Activated CD8-positive, alpha-beta memory T cell treated with anti-CD3 and anti-CD28 coated beads, Interleukin-2, amount 50 U/mL, for 4 hours (primary cell): ENCODE results near the gene YTHDF1.

ENCODE experiments used
- DNase-seq: peaks from one replicate; pipeline ENCODE4 v3.0.0-alpha.2; 2020

Gene YTHDF1

GRCh38 chr20:63183422-63184146 lies 32.3 kb downstream of the YTHDF1 start:
- DNase-seq = peak; percentile 49

- no peak for DNase-seq
Measured at GRCh38 chr20:63182946-63183415, 33.0 kb downstream of the YTHDF1 start.

GRCh38 chr20:63182425-63182824 lies 33.5 kb downstream of the YTHDF1 start:
- DNase-seq = no peak

DNA sequence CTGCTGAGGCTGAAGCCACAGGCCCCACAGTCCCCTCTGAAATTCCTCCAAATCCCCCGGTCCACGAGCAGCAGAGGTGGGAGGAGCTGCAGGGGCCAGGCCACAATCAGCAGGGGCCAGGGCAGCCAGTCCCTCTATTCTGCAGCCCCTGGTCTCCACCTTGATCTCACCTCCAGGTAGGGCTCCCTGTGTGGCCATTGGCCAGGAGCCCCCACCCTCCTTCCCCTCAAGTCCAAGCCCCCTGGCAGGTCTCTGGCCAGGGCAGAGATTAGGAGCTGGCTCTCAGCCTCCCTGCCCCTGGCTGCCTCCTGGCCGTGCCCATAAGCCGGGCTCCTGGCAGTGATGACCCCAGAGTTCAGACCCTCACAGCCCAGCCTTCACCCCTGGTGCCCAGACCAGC lies 34.7 kb downstream of the YTHDF1 start:
- no peak for DNase-seq

DNA sequence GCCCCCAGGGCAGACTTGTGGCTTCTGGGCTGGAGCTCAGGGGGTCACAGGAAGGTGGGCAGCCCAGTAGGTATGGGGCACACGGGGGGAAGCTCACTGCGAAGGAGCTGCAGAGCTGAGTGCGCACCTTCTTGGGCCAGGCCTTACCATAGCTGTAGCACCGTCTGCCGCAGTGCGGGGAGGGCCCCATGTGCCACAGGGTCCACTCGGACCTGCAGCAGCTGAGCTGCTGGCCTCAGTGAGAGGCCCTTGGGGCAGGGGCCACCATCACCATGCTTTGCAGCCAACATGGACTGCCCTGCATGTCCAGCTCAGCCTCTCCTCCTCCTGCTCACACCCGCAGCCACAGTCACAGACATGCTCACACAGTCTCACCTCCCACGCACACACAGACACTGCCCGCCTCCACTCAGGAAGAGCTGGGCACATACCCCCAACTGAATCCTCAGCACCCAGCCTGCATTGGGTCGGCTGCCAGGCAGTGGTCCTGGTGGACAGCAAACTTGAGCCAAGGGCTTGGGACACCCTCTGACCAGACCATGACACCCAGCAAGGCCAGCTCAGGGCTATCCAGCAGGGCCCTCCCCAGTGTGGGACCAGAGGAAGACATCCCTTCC lies 35.3 kb downstream of the YTHDF1 start:
- no peak for DNase-seq

DNA sequence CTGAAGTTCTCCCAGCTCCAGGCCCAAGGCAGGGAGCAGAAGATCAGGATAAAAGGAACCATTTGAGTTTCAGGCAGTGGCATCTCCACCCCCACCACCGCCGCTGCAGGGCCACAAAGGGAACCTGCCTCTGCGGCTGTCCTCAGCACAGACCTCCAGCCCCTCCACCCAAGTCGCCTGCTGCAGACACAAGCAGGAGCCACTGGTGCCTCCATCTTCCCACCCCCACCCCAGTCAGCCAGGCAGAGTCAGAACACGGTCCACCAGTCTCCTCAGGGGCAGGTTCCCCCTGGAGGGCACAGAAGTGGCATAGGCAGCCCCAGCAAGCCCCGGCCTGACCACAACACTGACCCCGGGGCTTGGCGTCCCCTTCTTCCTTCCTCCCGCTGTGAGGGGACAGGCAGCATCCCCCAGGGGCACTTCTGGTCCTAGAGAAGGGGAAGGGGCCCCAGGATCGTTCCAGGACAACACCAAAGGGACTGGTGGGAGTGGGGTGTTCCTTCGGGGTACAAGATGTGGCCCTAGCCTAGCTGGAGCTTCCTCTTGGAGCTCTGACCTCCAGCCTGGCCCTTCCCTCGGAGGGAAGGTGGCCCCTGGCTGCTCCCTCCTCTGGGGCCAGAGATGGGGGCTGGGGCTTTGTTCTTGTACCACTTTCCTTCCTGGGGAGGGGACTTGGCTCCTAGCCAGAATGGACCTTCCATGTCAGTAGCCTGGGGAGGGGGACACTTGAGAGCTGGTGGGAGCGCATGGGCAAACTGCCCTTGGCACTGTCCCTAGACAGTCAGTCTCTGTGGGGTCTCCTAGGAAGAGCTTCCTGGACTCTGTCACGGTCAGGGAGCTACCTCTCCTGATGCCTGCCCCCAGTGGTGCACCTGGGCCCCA lies 36.0 kb downstream of the YTHDF1 start:
- DNase-seq = no peak

DNA sequence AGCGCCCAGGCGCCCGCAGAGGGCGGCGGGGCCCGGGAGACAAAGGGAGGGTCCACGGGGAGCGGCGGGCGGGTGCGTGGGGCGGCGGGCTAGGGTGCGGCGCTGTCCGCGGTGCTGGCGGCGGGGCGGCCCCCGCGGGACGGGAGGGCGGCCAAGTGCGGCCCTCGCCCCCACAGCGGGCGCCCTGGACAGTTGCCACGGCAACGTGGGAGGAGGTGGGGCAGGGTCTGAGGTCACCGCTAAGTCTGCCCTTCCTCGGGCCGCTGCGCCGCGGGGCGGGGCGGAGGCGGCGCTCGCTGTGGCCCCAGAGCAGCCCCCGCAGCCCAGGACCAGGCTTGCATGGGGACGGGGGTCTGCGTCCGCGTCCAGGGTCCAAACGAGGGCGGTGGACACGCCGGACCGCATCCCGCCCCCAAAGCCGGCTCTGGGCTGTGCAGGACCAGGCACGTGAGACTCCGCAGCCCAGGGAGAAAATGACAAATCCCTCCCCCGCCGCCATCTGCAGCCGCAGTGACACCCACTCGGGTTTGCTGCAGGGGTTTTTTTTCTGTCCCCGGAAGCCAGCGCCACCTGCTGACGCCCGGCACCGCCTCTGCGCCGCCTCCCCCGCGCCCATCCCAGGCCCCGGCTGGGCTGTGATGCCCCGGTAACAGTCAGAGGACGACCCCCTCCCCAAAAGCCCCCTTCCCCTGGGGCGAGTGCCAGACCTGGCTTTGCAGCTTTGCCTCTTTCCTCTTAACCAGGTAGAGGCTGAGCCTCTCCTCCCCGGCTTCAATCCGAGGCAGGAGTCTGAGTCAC lies 36.8 kb downstream of the YTHDF1 start:
- DNase-seq = peak; percentile 82

- no peak for DNase-seq
Measured at GRCh38 chr20:63178446-63178820, 37.5 kb downstream of the YTHDF1 start.

GRCh38 chr20:63177785-63178445 lies 38.0 kb downstream of the YTHDF1 start:
- DNase-seq = no peak

- no peak for DNase-seq
Measured at GRCh38 chr20:63177134-63177784, 38.7 kb downstream of the YTHDF1 start.

DNA sequence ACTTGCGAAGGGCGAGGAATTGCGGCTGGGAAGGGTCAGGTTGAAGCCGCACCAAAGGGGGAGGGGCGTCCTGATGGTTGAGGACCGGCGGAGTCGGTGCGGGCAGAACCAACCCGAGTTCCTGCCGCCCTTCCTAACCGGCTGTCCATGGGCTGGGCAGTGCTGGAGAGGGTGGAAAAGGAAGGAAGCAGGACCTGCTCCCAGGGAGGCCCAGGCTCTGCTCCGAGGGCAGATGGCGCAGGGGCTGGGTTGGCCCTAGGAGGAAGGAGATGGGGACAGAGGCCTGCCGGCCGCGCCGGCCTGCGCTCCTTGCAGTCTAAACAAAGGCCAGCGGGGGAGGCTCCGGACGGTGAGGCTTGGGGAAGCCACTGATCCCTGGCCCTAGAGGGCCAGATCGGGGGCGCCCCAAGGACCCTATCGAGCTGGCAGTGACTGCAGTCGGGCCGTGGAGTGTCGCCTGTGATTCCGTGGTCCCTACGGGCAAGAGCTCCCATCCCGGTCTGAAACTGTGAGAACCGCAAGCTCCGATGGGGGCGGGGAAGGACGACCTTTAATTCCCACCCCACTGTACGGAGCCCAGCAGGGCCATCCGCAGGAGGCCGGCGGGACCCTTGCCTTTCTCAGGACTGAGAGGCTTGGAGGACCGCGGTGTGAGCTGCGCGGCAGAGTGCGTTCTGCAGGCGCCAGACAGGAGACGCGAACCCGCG lies 39.4 kb downstream of the YTHDF1 start:
- DNase-seq = no peak

DNA sequence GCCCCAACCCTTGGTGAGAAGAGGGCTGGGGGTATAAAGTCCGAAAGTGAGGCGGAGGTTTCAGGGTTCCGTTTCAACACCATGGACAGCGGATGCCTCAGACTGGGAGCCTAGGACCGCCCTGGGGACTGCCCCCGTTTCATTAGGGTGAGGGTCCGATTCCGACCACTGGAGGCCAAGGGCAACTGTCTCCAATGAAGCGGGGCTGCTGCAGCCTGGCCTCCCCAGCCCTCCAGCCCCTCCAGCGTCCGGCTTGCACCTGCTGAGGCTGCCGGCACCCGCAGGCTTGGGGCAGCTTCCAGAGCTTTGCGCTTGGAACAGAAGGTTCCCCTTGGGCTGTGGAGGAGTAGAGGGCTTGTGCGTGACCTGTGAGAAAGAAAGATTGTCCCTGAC lies 39.9 kb downstream of the YTHDF1 start:
- DNase-seq = no peak

- DNase-seq = no peak
Measured at GRCh38 chr20:63175038-63175895, 40.7 kb downstream of the YTHDF1 start.

GRCh38 chr20:63174309-63175037 lies 41.5 kb downstream of the YTHDF1 start:
- DNase-seq = no peak

DNA sequence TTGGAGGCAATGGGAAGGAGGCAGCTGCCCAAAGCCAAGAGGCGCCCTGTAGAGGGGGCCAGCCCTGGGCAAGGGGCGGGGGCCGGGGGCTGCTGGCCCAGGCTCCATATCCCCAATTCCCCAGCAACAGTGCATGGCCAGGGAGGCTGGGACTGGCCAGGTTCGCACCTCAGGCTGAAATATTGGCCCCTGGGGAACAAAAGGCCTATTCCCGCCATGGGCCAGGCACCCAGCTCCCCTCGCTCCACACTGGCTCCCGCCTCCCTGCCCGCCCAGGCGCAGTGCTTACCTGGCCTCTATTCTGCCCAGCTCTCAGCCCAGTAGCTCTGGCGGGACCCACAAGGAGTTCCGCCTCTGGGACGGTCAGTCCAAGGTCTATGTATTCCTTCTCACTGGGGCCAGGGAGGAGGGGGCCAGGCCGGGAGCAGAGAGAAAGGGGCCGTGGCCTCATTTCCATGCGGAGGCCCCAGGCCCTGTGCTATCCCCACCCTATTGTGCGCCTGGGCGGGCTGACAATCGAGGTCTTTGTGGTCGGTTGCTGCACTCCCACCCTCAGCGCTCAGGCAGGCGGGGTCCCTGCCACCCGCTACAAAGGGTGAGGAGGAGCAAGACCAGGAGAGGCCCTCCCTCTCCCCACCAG lies 42.3 kb downstream of the YTHDF1 start:
- no peak for DNase-seq

DNA sequence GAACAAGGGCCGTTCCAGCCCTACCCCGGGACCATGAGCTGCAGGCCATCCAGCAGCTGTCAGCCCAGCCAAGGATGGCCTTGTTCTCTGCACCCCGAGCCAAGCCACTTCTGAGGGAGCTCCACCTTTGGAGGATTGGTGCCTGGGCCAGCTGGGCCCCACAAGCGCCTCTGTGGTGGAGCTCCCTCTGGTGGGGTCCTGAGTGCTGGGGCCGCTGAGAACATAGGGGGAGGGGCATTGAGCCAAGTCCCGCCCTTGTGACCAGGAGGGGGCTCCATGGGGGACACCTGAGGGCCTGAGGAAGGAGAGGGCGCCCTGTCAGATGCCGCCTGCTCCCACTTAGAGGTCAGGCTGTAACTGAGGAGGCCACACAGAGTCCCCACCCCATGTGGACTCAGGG lies 43.2 kb downstream of the YTHDF1 start:
- DNase-seq = no peak

- DNase-seq = no peak
Measured at GRCh38 chr20:63171991-63172390, 43.9 kb downstream of the YTHDF1 start.

GRCh38 chr20:63169681-63170080 lies 46.2 kb downstream of the YTHDF1 start:
- no peak for DNase-seq

DNA sequence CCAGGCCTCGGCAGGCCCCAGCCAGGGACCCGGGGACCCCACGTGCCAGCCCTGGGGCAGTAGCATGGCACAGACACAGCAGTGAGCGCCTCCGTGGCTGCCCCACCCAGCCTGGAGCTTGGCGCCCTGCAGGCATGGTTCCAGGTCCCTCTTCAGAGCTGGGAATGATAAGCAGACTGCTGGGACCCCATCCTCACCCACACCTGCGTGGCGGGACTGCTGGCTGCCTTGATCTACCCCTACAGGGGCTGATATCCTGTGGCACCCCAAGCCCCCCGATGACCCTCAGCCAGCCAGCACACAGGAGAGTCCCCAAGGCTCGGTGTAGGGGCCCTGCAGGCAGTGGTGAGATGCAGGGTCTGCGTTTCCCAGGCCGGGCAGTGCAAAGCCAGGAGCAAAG lies 47.1 kb downstream of the YTHDF1 start:
- DNase-seq = no peak
